ENCODE measurements around the gene RALGPS1.

DNA sequence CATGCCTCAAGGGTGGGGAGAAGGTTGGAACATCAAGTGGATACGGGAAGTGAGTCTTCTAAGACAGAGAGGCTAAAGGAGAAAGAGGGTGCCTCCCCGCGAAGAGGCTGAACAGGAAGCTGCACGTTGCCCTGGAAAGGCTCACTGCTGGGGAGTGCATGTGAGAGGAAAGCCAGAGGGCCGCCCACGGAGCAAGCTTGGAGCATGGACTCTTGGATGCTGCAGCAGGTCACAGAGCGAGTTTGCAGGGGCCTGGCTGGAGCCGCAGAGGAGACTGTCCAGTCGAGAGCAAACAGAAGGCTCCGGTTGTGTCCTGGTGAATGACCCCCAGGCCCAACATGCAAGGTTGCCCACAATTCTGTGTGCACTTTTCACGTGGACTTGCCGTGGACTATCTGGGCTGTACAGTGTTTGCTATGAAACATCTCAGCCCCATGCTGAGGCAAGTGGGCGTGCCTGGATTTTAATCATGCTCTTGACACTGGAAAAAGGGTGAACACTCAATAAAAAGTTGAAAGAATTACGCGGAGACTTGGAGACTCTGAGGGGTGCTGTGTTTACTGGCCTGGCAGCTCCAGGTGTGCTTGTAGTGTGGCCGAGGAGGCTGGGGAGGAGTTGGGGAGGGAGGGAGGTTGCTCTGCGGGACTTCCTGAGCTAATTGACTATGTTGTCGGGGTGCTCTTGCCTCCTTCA, 295.5 kb downstream of the RALGPS1 start:
- TF ChIP-seq POLR2A (IDR thresholded peaks at IDR 0.05): no peak
- TF ChIP-seq, protein P1, sequence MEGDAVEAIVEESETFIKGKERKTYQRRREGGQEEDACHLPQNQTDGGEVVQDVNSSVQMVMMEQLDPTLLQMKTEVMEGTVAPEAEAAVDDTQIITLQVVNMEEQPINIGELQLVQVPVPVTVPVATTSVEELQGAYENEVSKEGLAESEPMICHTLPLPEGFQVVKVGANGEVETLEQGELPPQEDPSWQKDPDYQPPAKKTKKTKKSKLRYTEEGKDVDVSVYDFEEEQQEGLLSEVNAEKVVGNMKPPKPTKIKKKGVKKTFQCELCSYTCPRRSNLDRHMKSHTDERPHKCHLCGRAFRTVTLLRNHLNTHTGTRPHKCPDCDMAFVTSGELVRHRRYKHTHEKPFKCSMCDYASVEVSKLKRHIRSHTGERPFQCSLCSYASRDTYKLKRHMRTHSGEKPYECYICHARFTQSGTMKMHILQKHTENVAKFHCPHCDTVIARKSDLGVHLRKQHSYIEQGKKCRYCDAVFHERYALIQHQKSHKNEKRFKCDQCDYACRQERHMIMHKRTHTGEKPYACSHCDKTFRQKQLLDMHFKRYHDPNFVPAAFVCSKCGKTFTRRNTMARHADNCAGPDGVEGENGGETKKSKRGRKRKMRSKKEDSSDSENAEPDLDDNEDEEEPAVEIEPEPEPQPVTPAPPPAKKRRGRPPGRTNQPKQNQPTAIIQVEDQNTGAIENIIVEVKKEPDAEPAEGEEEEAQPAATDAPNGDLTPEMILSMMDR (IDR thresholded peaks at IDR 0.05): no peak
